ENCODE measurements around the gene NEUROD2. TPM values are rescaled to one million over a fixed set of nuclear protein-coding genes. Genes with fewer than 3 reads are reported as not detected.
A peak's percentile ranks its signal among the peaks of the same experiment; 100 is the strongest.

The NEUROD2 gene
- not detected for total RNA-seq

DNA sequence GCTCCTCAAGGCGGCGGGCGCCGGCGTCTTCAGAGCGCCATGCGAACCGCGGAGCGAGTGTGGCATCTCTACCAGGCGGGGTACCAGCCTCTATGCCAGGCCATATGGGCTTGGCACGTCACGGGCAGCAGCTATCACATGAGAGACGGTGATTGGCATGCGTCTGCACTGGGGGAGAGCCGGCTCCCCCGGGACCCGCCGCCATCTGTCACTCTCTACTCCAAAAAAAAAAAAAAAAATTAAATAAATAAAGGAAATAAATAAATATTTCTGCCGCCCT lies at the start of gene NEUROD2:
TSS of gene NEUROD2 (minus strand) at position 70 of the 280 bp plus-strand sequence. CDS start 1,321 bp downstream, outside the sequence.
- no peak within 1 kb of the TSS for H3K4me3 ChIP-seq (ENCODE audit: low read length in 3 of 3)
- no peaks in the 10 kb centered on the region for H3K36me3 ChIP-seq (ENCODE audit: control insufficient read depth in 3 of 3, insufficient read depth in 3 of 3, low read length in 3 of 3)
- no peaks in the 10 kb centered on the region for H3K9me3 ChIP-seq (ENCODE audit: control insufficient read depth in 3 of 3, low read length in 3 of 3)
- no peak within 1 kb of the TSS for H3K27ac ChIP-seq (ENCODE audit: low read depth, low read length)
- no peak within 1 kb of the TSS for H3K9ac ChIP-seq (ENCODE audit: low read depth in 1 of 3, low read length in 3 of 3)
- peaks cover 6 to 24% (median 16%) of the 10 kb centered on the region in 3 donors for H3K4me1 ChIP-seq (ENCODE audit: control insufficient read depth in 3 of 3, insufficient read depth in 3 of 3, low read length in 3 of 3)
- peaks cover 73 to 79% (median 77%) of the 10 kb centered on the region in 3 donors for H3K27me3 ChIP-seq (ENCODE audit: control insufficient read depth in 3 of 3, insufficient read depth in 3 of 3, low read length in 3 of 3)

- no peaks in the 10 kb centered on the region for H3K9me3 ChIP-seq (ENCODE audit: control insufficient read depth in 3 of 3, low read length in 3 of 3)
- no peak overlapping the region for H3K27ac ChIP-seq (ENCODE audit: low read depth, low read length)
- no peaks in the 10 kb centered on the region for H3K27me3 ChIP-seq (ENCODE audit: control insufficient read depth in 3 of 3, insufficient read depth in 3 of 3, low read length in 3 of 3)
- H3K4me1 ChIP-seq (ENCODE audit: control insufficient read depth in 3 of 3, insufficient read depth in 3 of 3, low read length in 3 of 3): peaks cover 19 to 60% (median 45%) of the 10 kb centered on the region in 3 donors
- H3K36me3 ChIP-seq (ENCODE audit: control insufficient read depth in 3 of 3, insufficient read depth in 3 of 3, low read length in 3 of 3): peaks cover 0 to 3% (median 2%) of the 10 kb centered on the region in 3 donors
- no peak overlapping the region for H3K9ac ChIP-seq (ENCODE audit: low read depth in 1 of 3, low read length in 3 of 3)
- H3K4me3 ChIP-seq (ENCODE audit: low read length in 3 of 3): no peak overlapping the region
These were observed 47.4 kb upstream of the NEUROD2 start for GRCh38 chr17:39655105-39655504.

DNA sequence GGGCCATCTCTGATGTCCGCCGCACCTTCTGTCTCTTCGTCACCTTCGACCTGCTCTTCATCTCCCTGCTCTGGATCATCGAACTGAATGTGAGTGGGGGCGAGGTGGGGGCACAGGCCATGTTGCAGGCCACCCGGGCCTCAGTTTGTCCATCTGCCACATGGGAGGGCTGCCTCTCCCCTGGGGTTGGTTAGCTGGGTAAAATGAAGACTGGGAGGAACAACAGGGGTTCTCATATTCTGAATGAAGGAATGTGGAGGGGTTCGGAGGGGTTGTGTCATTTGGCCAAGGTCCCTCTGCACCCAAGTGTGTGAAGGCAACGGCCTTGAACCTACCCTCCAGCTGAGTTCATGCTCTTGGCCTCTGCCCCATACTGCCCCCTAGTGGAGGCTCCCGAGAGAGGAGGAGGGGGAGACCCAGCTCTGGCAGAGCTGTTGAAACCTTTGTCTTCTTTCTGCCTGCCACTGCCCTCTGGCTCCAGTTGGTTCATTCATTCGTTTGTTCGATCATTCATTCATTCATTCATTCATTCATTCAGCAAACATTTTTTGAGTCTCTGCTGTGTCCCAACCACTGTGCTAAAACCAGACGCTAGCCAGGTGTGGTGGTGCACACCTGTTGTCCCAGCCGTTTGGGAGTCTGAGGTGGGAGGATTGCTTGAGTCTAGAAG lies 46.1 kb upstream of the NEUROD2 start:
- Histone ChIP-seq H3K4me3 (ENCODE audit: low read length in 3 of 3) (no peak overlapping the region), H3K4me1 (ENCODE audit: control insufficient read depth in 3 of 3, insufficient read depth in 3 of 3, low read length in 3 of 3) (peaks cover 15 to 48% (median 35%) of the 10 kb centered on the region in 3 donors), H3K9me3 (ENCODE audit: control insufficient read depth in 3 of 3, low read length in 3 of 3) (no peaks in the 10 kb centered on the region), H3K36me3 (ENCODE audit: control insufficient read depth in 3 of 3, insufficient read depth in 3 of 3, low read length in 3 of 3) (peaks cover 0 to 3% (median 2%) of the 10 kb centered on the region in 3 donors), H3K9ac (ENCODE audit: low read depth in 1 of 3, low read length in 3 of 3) (peak overlapping the region in 1 of 3 donors; percentile 54), H3K27ac (ENCODE audit: low read depth, low read length) (no peak overlapping the region), H3K27me3 (ENCODE audit: control insufficient read depth in 3 of 3, insufficient read depth in 3 of 3, low read length in 3 of 3) (no peaks in the 10 kb centered on the region)

DNA sequence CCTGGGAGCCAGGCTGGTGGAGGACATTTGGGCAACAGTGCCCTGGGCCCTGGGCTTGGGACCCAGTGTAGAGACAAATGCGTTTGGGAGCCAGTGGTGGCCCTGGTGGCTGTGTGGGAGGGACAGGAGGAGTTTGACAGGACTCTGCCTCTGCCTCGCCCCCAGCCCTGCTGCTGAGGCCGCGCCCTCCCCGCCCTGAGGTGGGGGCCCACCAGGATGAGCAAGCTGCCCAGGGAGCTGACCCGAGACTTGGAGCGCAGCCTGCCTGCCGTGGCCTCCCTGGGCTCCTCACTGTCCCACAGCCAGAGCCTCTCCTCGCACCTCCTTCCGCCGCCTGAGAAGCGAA lies 45.6 kb upstream of the NEUROD2 start:
- Histone ChIP-seq H3K27ac (ENCODE audit: low read depth, low read length) (no peak overlapping the region), H3K4me3 (ENCODE audit: low read length in 3 of 3) (no peak overlapping the region), H3K4me1 (ENCODE audit: control insufficient read depth in 3 of 3, insufficient read depth in 3 of 3, low read length in 3 of 3) (peaks cover 15 to 43% (median 30%) of the 10 kb centered on the region in 3 donors), H3K36me3 (ENCODE audit: control insufficient read depth in 3 of 3, insufficient read depth in 3 of 3, low read length in 3 of 3) (peaks cover 0 to 3% (median 2%) of the 10 kb centered on the region in 3 donors), H3K9me3 (ENCODE audit: control insufficient read depth in 3 of 3, low read length in 3 of 3) (no peaks in the 10 kb centered on the region), H3K27me3 (ENCODE audit: control insufficient read depth in 3 of 3, insufficient read depth in 3 of 3, low read length in 3 of 3) (no peaks in the 10 kb centered on the region), H3K9ac (ENCODE audit: low read depth in 1 of 3, low read length in 3 of 3) (no peak overlapping the region)

DNA sequence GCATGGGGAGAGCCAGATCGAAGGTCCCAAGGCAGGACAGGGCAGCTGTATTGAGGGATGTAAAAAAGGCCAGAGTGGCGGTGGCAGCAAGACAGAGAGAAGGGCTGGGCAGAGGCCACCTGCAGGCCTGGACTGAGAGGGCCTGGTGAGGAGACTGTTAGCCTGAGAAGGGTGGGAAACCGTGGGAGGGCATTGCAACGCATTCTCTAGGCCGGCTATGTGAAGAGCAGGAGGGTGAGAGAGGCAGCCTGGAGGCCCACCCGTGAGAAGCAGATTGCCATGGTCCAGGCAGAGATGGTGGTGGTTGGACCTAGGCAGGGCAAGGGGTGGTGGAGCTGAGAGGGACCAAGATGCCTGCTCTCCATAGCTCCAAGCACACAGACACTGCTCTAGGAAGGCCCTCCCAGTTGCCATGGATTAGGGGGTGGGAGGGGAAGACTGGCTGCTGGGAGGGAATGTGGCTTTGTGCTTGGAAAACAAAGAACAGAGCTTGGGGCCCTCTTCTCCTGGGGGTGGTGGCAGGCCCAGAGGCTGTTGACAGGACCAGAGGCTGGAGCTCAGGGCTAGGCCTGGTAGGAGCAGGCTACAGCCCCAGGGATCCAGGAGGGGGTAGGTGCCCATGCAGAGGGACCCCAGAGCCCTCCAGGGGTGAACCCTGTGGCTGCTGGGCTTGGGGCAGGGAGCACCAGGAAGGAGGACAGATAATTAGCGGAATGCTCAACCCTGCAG lies 45.0 kb upstream of the NEUROD2 start:
- H3K9ac ChIP-seq (ENCODE audit: low read depth in 1 of 3, low read length in 3 of 3): peak overlapping the region in 1 of 3 donors; percentile 40
- H3K27ac ChIP-seq (ENCODE audit: low read depth, low read length): no peak overlapping the region
- H3K36me3 ChIP-seq (ENCODE audit: control insufficient read depth in 3 of 3, insufficient read depth in 3 of 3, low read length in 3 of 3): peaks cover 0 to 2% (median 2%) of the 10 kb centered on the region in 3 donors
- H3K27me3 ChIP-seq (ENCODE audit: control insufficient read depth in 3 of 3, insufficient read depth in 3 of 3, low read length in 3 of 3): no peaks in the 10 kb centered on the region
- H3K4me3 ChIP-seq (ENCODE audit: low read length in 3 of 3): no peak overlapping the region
- H3K9me3 ChIP-seq (ENCODE audit: control insufficient read depth in 3 of 3, low read length in 3 of 3): no peaks in the 10 kb centered on the region
- peaks cover 14 to 37% (median 25%) of the 10 kb centered on the region in 3 donors for H3K4me1 ChIP-seq (ENCODE audit: control insufficient read depth in 3 of 3, insufficient read depth in 3 of 3, low read length in 3 of 3)

- Histone ChIP-seq H3K9ac (ENCODE audit: low read depth in 1 of 3, low read length in 3 of 3) (peak overlapping the region in 1 of 3 donors; percentile 40), H3K9me3 (ENCODE audit: control insufficient read depth in 3 of 3, low read length in 3 of 3) (no peaks in the 10 kb centered on the region), H3K36me3 (ENCODE audit: control insufficient read depth in 3 of 3, insufficient read depth in 3 of 3, low read length in 3 of 3) (peaks cover 0 to 2% (median 0%) of the 10 kb centered on the region in 3 donors), H3K4me3 (ENCODE audit: low read length in 3 of 3) (no peak overlapping the region), H3K4me1 (ENCODE audit: control insufficient read depth in 3 of 3, insufficient read depth in 3 of 3, low read length in 3 of 3) (peaks cover 11 to 33% (median 23%) of the 10 kb centered on the region in 3 donors), H3K27me3 (ENCODE audit: control insufficient read depth in 3 of 3, insufficient read depth in 3 of 3, low read length in 3 of 3) (no peaks in the 10 kb centered on the region), H3K27ac (ENCODE audit: low read depth, low read length) (no peak overlapping the region)
These were observed 44.3 kb upstream of the NEUROD2 start for GRCh38 chr17:39651923-39652586.

DNA sequence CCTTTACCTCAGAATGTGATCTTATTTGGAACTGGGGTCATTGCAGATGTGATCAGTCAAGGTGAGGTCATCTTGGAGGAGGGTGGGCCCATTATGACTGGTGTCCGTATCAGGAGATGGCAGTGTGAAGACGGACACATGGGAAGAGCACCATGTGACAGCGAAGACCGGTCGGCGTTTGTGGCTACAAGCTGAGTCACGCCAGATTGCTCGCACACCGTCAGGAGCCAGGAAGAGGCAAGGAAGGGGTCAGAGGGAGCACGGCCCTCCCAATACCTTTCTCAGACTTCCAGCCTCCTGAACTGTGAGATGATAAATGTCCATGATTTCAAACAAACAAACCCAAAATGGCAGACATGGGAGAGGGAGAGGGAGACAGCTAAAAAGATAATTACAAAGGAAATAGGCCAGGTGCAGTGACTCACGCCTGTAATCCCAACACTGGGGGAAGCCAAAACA lies 42.4 kb upstream of the NEUROD2 start:
- no peaks in the 10 kb centered on the region for H3K27me3 ChIP-seq (ENCODE audit: control insufficient read depth in 3 of 3, insufficient read depth in 3 of 3, low read length in 3 of 3)
- H3K36me3 ChIP-seq (ENCODE audit: control insufficient read depth in 3 of 3, insufficient read depth in 3 of 3, low read length in 3 of 3): peaks cover 0 to 2% (median 0%) of the 10 kb centered on the region in 3 donors
- H3K27ac ChIP-seq (ENCODE audit: low read depth, low read length): no peak overlapping the region
- no peak overlapping the region for H3K4me3 ChIP-seq (ENCODE audit: low read length in 3 of 3)
- H3K9me3 ChIP-seq (ENCODE audit: control insufficient read depth in 3 of 3, low read length in 3 of 3): no peaks in the 10 kb centered on the region
- no peak overlapping the region for H3K9ac ChIP-seq (ENCODE audit: low read depth in 1 of 3, low read length in 3 of 3)
- H3K4me1 ChIP-seq (ENCODE audit: control insufficient read depth in 3 of 3, insufficient read depth in 3 of 3, low read length in 3 of 3): peaks cover 11 to 31% (median 16%) of the 10 kb centered on the region in 3 donors

- Histone ChIP-seq H3K9me3 (ENCODE audit: control insufficient read depth in 3 of 3, low read length in 3 of 3) (no peaks in the 10 kb centered on the region), H3K4me3 (ENCODE audit: low read length in 3 of 3) (no peak overlapping the region), H3K36me3 (ENCODE audit: control insufficient read depth in 3 of 3, insufficient read depth in 3 of 3, low read length in 3 of 3) (peaks cover 0 to 2% (median 0%) of the 10 kb centered on the region in 3 donors), H3K27ac (ENCODE audit: low read depth, low read length) (no peak overlapping the region), H3K9ac (ENCODE audit: low read depth in 1 of 3, low read length in 3 of 3) (no peak overlapping the region), H3K27me3 (ENCODE audit: control insufficient read depth in 3 of 3, insufficient read depth in 3 of 3, low read length in 3 of 3) (no peaks in the 10 kb centered on the region), H3K4me1 (ENCODE audit: control insufficient read depth in 3 of 3, insufficient read depth in 3 of 3, low read length in 3 of 3) (peaks cover 6 to 26% (median 15%) of the 10 kb centered on the region in 3 donors)
These were observed 41.1 kb upstream of the NEUROD2 start for GRCh38 chr17:39648616-39649366.

DNA sequence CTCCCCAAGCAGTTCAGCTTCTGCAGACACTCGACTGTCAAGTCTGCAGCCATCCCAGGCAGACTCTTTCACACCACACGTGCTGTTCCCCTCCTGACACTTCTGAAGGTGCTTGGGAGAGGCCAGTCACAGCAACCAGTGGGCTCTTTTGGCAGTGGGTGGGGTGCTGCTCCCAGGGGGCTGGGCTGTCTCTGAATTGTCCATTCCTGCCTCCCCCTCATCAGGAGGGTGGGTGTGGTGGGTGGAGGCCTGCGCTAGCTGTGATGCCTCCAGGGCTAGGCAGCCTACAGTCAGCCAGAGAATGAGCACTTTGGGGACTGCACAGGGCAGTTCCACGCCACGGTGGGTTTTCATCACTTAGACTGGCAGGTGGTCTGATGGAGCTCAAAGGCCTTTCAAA lies 39.5 kb upstream of the NEUROD2 start:
- peaks cover 2 to 27% (median 15%) of the 10 kb centered on the region in 3 donors for H3K4me1 ChIP-seq (ENCODE audit: control insufficient read depth in 3 of 3, insufficient read depth in 3 of 3, low read length in 3 of 3)
- no peaks in the 10 kb centered on the region for H3K27me3 ChIP-seq (ENCODE audit: control insufficient read depth in 3 of 3, insufficient read depth in 3 of 3, low read length in 3 of 3)
- peaks cover 0 to 2% (median 0%) of the 10 kb centered on the region in 3 donors for H3K36me3 ChIP-seq (ENCODE audit: control insufficient read depth in 3 of 3, insufficient read depth in 3 of 3, low read length in 3 of 3)
- H3K4me3 ChIP-seq (ENCODE audit: low read length in 3 of 3): no peak overlapping the region
- H3K27ac ChIP-seq (ENCODE audit: low read depth, low read length): no peak overlapping the region
- H3K9me3 ChIP-seq (ENCODE audit: control insufficient read depth in 3 of 3, low read length in 3 of 3): no peaks in the 10 kb centered on the region
- H3K9ac ChIP-seq (ENCODE audit: low read depth in 1 of 3, low read length in 3 of 3): no peak overlapping the region

Measured in skeletal muscle tissue (tissue), 4 donors.